GM21423 (cell line): ENCODE data around the gene KIF26A.

ENCODE experiments used
- ATAC-seq: cut with Tn5 transposase; IDR thresholded peaks from one replicate; pipeline ENCODE4 v1.9.1; 2021; ENCODE audit warnings: mild to moderate bottlenecking, moderate library complexity; ENCODE audit not compliant: unreplicated experiment

Gene KIF26A

GRCh38 chr14:104155513-104155912, 17.1 kb downstream of the KIF26A start:
- ATAC-seq = no peak

DNA sequence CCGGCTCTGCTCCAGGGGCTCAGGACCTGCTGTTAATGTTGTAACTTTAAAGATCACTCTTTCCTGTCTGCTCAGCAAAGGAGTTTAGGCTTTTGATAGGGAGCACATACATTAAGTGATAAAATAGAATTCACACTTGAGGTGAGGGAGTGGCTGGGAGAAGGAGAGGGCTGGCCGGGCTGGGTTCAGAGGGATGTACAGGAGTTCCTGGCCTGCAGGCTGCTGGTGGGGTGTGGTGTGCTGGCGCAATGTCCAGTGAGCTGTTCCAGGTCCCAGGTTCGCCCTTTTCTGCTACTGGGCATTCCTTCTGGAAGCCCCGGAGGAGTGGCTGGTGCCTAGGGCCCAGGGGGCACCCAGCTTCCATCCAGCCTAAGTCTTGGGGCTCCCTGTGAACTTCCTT, 17.8 kb downstream of the KIF26A start:
- ATAC-seq = no peak

DNA sequence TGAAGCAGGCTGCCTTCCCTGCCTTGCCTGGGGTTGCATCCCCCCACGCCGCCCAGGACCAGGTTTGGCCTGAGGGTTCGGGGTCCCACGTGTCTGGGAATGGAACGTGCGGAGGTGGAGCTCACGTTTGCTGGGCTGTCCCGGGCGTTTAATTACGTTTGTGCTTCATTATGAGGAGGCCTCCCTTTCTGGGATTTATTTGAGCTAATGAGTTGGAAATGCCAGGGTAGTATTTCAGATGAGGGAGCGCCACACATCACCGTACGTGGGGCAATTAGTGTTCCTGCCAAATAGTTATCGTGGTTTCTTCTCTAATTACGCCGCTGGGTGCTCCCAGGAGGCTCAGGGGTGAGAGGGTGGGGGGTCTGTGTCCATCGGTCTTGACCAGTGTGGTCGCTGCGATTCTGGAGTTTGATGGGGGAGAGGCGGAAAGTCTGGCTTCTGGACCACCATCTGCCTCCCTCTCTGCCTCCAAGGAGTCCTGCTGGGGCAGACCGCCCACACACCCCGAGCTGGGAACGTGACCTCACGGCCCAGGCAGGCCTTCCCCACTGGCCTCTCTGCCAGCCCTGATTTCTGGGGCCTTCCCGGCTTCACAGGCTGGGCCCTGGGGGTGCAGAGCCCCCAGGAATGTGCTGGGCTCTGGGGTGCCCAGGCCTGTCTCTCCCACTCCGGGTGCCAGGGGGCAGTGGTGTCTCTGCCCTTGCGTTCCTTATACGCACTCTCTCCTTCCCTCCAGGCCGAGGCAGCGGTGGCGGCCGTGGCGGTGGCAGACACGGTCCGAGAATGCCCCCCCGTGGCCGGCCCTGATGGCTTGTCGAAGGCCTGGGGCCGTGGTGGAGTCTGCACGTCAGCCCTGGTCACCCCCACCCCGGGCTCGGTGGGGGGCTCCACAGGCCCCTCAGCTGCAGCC, 18.9 kb downstream of the KIF26A start:
- no peak for ATAC-seq

DNA sequence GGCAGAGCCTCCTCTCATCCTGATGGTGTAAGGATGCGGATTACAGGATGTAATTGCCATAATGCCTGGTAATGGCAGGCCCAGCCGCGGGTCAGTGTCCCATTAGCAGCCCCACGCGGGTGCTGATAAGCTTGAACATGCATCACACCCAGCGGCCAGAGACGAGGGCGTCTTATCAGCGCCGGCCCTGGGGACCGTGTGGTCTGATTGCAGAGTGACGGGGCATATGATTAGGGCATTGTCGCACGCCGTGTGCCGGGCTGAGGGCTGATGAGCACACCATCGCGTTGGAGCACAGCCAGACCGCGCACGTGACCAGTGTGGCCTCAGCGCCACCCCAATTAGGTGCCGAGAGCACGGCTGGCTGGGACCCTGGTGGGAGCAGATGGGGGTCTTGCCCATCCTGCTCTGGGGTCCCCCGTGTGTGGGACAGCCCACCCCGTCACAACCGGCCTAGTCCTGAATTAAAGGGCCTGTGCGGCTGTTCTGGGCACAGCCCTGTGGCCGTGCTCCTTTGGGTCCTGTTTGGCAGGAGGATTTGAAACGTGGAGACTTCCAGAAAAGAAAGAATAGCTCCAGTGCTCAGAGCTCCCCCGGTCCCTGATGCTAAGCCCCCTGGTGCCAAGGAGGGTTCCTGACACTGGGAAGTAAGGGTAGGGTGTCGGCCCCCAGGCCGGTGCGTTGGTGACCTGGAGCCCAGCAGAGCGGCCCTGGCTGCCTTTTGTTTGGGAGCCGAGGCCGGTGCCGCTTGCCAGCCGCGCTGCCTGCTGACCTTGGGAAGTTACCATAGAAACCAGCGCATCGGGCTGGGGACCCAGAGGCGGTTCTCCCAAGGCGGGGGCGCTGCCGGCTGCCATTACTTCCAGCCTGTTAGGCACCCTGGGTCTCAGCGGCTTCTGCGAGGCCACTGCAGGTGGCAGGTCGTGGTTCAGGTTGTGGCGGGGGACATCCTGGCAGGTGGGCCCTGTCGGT, 20.7 kb downstream of the KIF26A start:
- no peak for ATAC-seq

- ATAC-seq = no peak
Observed at GRCh38 chr14:104159990-104160389, 21.6 kb downstream of the KIF26A start.

DNA sequence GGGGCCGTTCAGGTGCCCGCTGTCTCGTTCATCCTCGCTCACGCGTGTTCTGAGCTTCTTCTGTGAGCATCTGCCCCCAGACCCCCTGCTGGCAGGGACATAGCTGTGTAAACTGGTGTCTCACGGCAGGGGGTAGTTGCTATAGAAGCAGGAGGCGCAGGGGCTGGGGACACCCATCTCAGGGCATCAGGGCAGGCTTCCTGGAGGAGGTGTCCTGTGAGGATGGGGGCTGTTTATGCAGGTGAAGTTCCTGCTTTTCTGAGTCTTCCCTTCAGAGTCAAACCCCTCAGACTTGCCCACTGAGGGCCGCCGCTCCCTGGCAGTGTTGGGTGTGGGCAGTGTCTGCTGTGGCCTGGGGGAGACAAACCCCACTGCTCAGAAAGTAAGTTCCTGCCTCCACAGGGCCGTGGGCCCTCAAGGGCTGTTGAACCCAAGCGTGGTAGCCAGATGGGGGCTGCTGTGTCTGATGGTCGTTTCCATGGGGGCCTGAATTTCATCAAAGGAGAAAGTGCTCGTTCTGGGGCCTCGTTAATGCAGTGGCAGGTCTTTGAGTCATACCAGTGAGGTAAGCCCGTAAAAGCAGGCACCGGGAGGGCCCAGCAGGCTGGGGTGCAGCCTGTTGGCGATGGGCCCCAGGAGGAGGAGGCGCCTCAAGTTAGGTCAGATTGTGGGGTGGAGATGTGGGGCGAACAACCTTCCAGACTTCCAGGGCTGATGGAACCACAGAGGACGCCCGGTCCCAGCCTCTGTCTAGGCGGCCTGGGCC, 23.4 kb downstream of the KIF26A start:
- ATAC-seq = no peak

DNA sequence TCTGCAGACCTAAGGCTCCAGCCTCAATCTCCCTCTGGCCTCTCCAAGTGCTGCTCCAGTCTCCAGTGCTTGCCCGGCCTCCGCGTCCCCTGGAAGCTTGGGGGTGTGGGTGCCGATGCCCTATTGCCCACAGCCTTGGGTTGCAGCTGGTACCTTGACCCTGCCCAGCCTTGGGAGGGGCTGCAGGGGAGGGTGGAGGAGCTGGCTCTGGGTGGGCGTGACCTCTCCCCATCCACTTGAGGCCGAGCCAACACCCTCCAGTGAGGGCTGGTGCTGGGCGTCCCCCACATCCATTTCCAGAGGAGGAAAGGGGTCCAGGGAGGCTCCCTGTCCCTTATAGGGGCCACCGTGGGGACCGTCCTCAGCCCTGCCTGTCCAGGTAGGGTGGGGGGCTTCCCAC, 24.1 kb downstream of the KIF26A start:
- no peak for ATAC-seq

DNA sequence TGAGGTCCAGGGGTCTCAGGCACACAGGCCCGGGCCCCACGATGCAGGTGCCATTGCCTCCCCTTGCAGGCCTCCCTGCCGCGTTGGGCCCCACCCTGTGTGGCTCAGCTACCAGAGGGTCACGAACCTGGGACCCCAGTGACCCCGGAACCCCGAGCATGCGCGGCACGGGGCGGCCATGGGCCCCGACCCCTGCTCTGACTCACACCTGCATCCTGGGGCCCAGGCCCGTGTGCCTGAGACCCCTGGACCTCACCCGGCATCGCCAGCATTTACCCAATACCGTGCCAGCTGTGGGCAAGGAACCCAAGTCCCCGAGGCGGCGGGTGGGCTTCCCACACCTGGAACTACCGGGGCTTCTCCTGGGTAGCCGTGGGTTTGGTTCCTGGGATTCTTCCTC, 25.2 kb downstream of the KIF26A start:
- ATAC-seq = no peak

GRCh38 chr14:104164041-104164440, 25.7 kb downstream of the KIF26A start:
- no peak for ATAC-seq

DNA sequence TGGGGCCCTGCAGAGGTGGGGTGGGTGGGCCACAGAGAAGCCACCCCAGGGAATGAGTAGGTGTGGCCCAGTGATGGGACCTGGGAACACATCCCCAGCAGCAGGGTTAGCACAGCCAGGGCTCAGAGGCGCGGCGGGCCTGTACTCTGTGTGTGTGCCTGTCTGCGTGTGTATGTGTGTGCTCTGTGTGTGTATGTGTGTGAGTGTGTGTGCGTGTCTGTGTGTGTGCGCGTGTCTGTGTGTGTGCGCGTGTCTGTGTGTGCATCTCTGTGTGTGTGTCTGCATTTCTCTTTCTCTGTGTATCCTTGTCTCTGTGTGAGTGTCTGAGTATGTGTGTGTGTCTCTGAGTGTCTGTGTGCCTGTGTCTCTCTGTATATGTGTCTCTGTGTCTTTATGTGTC, 26.1 kb downstream of the KIF26A start:
- no peak for ATAC-seq

DNA sequence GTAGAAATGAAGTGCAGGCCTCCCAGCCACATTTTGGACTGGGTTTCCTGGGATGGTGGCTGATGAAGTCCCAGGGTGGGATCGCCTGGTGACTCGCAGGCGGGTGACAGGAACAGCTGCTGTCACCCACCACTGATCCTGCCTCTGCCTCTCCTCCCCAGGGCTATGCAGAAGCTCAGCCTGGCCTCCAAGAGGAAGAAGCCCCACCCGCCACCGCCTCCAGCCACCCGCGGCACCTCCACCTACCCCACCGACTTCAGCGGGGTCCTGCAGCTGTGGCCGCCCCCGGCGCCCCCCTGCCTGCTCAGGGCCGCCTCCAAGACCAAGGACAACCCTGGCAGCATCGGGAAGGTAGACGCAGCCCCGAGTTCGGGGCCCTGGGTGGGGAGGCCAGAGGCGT, 28.3 kb downstream of the KIF26A start:
- ATAC-seq = no peak

- no peak for ATAC-seq
Observed at GRCh38 chr14:104168603-104169002, 30.2 kb downstream of the KIF26A start.

GRCh38 chr14:104169005-104169698, 30.8 kb downstream of the KIF26A start:
- ATAC-seq = no peak

- no peak for ATAC-seq
Observed at GRCh38 chr14:104169699-104170479, 31.5 kb downstream of the KIF26A start.

DNA sequence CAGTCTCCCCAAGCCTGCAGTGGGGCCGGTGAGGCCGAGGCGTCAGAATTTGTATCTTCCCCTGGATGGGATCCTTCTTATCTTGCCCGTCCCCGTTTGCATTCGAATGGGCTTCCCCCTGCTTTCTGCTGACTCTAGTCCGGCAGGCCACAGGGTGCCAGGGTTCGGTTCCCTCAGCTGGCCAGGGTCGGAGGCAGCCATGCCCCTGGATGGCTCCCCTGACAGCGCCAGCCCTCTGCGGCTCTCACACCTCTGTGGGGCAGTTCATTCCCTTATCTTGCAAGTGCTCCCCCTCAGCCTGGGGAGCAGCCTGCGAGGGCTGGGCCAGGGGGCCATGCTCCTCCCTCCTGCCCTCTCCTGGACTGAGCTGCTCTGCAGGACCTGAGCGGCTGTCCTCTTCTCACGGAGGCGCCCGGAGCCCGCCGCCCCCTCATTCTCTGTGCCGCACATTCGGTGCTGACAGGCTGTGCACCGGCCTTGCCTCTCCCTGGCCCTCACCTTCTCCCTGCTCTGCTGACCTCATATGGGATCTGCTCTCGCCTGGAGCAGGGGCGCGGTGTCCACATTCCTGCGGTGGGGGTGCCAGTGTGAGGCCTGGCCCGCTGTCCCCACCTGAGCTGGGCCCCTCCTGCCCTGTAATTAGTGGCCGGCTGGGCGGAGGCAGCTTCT, 32.8 kb downstream of the KIF26A start:
- ATAC-seq = no peak

GRCh38 chr14:104171895-104172294, 33.5 kb downstream of the KIF26A start:
- no peak for ATAC-seq

- no peak for ATAC-seq
Observed at GRCh38 chr14:104172349-104172748, 34.0 kb downstream of the KIF26A start.

DNA sequence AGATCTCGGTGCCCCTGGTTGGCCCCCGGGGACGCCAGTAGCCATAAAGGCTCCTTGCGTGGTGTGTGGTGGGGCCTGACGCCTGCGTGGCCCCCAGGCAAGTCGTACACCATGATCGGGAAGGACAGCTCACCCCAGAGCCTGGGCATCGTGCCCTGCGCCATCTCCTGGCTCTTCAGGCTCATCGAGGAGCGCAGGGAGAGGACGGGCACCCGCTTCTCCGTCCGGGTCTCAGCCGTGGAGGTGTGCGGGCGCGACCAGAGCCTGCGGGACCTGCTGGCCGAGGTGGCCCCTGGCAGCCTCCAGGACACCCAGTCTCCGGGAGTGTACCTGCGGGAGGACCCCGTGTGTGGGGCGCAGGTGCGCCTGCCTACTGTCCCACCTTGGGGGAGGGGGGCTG, 34.5 kb downstream of the KIF26A start:
- no peak for ATAC-seq

GRCh38 chr14:104174051-104174450, 35.7 kb downstream of the KIF26A start:
- ATAC-seq = no peak
